PFSK-1 (cell line): ENCODE results near the gene UVRAG.

Source experiments
- FOXP2 ChIP-seq: optimal IDR thresholded peaks from 2 replicates; pipeline ENCODE3; 2011; ENCODE audit warnings: borderline replicate concordance, control low read depth, inconsistent platforms; ENCODE audit not compliant: insufficient read depth; ENCODE audit errors: extremely low read length, extremely low read depth
- POLR2AphosphoS5 ChIP-seq: IDR thresholded peaks from 2 replicates; pipeline ENCODE4 v1.6.1; 2012; ENCODE audit warnings: low read depth, mild to moderate bottlenecking, control low read depth, low read length, moderate library complexity
- REST ChIP-seq, 2 experiments: IDR thresholded peaks; 2 replicates each; pipeline versions ENCODE4 v1.6.1 to v1.8.0; 2011 to 2012; ENCODE audit warnings: low read depth in 2 of 2, low read length in 2 of 2, control low read depth in 1 of 2, inconsistent platforms in 1 of 2, mild to moderate bottlenecking in 1 of 2, moderate library complexity in 1 of 2; ENCODE audit not compliant: insufficient read depth in 1 of 2
- SIN3A ChIP-seq: IDR thresholded peaks from 2 replicates; pipeline ENCODE4 v1.6.1; 2012; ENCODE audit warnings: mild to moderate bottlenecking, low read length, moderate library complexity, borderline replicate concordance; ENCODE audit not compliant: insufficient read depth
- TAF1 ChIP-seq: IDR thresholded peaks from 2 replicates; pipeline ENCODE4 v1.6.1; 2012; ENCODE audit warnings: low read length, control low read depth, borderline replicate concordance; ENCODE audit not compliant: insufficient read depth

UVRAG gene

GRCh38 chr11:75855206-75855605 lies 40.2 kb downstream of the UVRAG start:
- TF ChIP-seq POLR2AphosphoS5 (no peak), TAF1 (no peak), SIN3A (no peak), FOXP2 (no peak), REST (IDR thresholded peaks at IDR 0.05; ENCODE audit: insufficient read depth in 1 of 2, low read depth in 2 of 2, low read length in 2 of 2) (no peak)

GRCh38 chr11:75856912-75857311 lies 41.9 kb downstream of the UVRAG start:
- TF ChIP-seq POLR2AphosphoS5 (no peak), FOXP2 (no peak), SIN3A (no peak), REST (IDR thresholded peaks at IDR 0.05; ENCODE audit: insufficient read depth in 1 of 2, low read depth in 2 of 2, low read length in 2 of 2) (no peak), TAF1 (no peak)

GRCh38 chr11:75858042-75858441 lies 43.0 kb downstream of the UVRAG start:
- TF ChIP-seq REST (IDR thresholded peaks at IDR 0.05; ENCODE audit: insufficient read depth in 1 of 2, low read depth in 2 of 2, low read length in 2 of 2): no peak

GRCh38 chr11:75858613-75859012 lies 43.6 kb downstream of the UVRAG start:
- no peak for TF ChIP-seq SIN3A
- TF ChIP-seq REST (IDR thresholded peaks at IDR 0.05; ENCODE audit: insufficient read depth in 1 of 2, low read depth in 2 of 2, low read length in 2 of 2): no peak
- TF ChIP-seq TAF1: no peak
- no peak for TF ChIP-seq FOXP2
- TF ChIP-seq POLR2AphosphoS5: no peak

GRCh38 chr11:75859614-75860013 lies 44.6 kb downstream of the UVRAG start:
- no peak for TF ChIP-seq TAF1
- TF ChIP-seq REST (IDR thresholded peaks at IDR 0.05; ENCODE audit: insufficient read depth in 1 of 2, low read depth in 2 of 2, low read length in 2 of 2): no peak
- TF ChIP-seq SIN3A: no peak
- TF ChIP-seq FOXP2: no peak
- TF ChIP-seq POLR2AphosphoS5: no peak
